ENCODE results near the gene ANKRD61. TPM values are rescaled to one million over a fixed set of nuclear protein-coding genes. Genes with fewer than 3 reads are reported as not detected.

The ANKRD61 gene
- total and polyA plus RNA-seq, 4 donors = not detected

DNA sequence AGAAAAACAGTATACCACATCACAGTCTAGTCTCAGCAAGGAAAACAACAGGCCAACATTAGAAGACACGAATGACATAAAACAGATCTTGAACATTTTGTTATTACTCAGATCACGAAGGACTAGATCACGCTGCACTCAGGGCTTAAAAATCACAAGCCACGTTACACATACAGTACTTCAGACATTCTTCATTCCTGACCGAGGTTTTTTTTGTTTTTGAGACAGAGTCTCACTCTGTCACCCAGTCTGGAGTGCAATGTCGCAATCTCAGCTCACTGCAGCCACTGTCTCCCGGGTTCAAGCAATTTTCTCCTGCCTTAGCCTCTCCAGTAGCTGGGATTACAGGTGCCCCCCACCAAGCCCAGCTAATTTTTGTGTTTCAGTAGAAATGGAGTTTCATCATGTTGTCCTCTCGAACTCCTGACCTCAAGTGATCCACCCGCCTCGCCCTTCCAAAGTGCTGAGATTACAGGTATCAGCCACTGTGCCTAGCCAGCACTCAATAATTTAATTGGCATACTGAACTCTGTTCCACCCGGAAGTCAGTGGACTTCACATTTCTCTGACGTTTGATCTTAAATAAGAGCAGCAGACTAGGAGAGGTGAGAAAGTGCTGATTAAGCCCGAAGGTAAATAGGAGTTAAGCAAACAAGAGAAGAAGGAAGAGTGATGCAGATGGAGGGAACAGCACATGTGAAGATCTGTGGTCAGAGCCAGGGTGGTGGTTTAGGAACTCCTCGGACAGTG, 18.6 kb upstream of the ANKRD61 start:
- DNase-seq (no peak), ATAC-seq (ENCODE audit: low FRiP score) (no peak)
- H3K9me3 ChIP-seq (ENCODE audit: control insufficient read depth, low read length) = no peaks in the 10 kb centered on the region
- intact Hi-C loops (cut with DNase I) = no loop called here
- no peaks in the 10 kb centered on the region for H3K4me1 ChIP-seq (ENCODE audit: control insufficient read depth in 1 of 2, insufficient read depth in 2 of 2, low read length in 2 of 2)
- H3K4me3 ChIP-seq (ENCODE audit: low read length in 2 of 2) = no peak overlapping the region
- WGBS, 2 donors = 76 to 78% methylated on average over 14 of the region's 14 CpGs
- H3K27me3 ChIP-seq (ENCODE audit: control insufficient read depth in 1 of 2, insufficient read depth in 2 of 2, low read length in 1 of 2) = no peaks in the 10 kb centered on the region
- H3K36me3 ChIP-seq (ENCODE audit: control insufficient read depth in 1 of 2, insufficient read depth in 2 of 2, low read length in 1 of 2) = peaks cover 0 to under 1% of the 10 kb centered on the region in 2 donors
- H3K27ac ChIP-seq (ENCODE audit: low read depth in 1 of 2, low read length in 2 of 2) = no peak overlapping the region

DNA sequence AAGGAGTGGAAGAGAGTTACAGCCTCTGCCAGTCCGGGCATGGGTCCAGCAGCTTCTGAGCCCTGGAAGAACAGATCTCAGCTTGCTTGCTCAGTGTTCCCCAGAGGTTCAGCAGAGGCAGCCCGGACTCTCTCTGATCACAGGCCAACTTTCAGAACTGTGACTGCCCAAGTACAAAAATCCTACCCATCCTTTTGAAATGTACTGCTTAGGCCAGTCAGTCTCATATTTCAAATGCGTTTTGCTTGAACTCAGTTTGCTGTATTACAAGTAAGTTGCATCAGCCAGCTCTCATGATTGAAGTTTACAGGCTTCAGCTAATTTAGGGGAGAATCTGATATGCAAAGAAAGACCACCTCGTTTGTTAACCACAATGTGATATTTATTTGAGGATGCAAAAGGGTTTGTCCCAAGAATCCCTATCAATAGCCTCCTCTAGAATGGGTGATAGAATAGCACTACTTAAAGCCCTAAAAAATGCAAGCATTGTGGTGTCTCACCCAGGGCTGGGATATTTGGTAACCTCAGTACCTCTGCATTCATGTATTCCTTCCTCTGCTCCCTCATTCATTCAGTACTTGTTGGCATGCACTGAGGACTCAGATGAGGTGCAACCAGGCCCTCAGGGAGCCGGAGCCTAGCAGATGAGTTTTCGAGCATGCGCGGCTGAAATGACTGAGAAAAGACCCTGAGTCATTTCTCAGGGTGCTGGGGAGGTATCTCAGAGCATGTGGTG, 15.1 kb upstream of the ANKRD61 start:
- no peak overlapping the region for H3K27ac ChIP-seq (ENCODE audit: low read depth in 1 of 2, low read length in 2 of 2)
- no peaks in the 10 kb centered on the region for H3K4me1 ChIP-seq (ENCODE audit: control insufficient read depth in 1 of 2, insufficient read depth in 2 of 2, low read length in 2 of 2)
- DNase-seq (peak; percentile 62 to 81), ATAC-seq (ENCODE audit: low FRiP score) (peak; percentile 36)
- H3K9me3 ChIP-seq (ENCODE audit: control insufficient read depth, low read length) = no peaks in the 10 kb centered on the region
- 60 to 63% methylated on average over 8 of the region's 8 CpGs for WGBS, 2 donors
- H3K36me3 ChIP-seq (ENCODE audit: control insufficient read depth in 1 of 2, insufficient read depth in 2 of 2, low read length in 1 of 2) = peaks cover 0 to 5% of the 10 kb centered on the region in 2 donors
- intact Hi-C loops (cut with DNase I) = no loop called here
- H3K27me3 ChIP-seq (ENCODE audit: control insufficient read depth in 1 of 2, insufficient read depth in 2 of 2, low read length in 1 of 2) = no peaks in the 10 kb centered on the region
- H3K4me3 ChIP-seq (ENCODE audit: low read length in 2 of 2) = no peak overlapping the region

DNA sequence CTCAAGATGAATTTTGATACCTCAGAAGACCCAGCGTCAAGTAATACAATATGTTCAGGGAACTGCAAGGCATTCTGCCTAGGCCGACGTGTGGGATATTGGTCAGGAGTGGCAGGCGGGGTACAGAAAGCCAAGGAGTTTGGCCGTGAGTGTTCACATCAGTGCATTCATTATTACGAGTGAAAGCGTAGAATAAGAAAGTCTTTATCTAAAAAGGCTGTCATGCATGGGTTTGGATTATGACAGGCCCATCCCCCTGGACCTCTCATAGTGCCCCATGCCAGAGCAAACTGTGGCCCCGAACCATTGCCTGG, 14.6 kb upstream of the ANKRD61 start:
- Histone ChIP-seq H3K4me1 (ENCODE audit: control insufficient read depth in 1 of 2, insufficient read depth in 2 of 2, low read length in 2 of 2) (no peaks in the 10 kb centered on the region), H3K27ac (ENCODE audit: low read depth in 1 of 2, low read length in 2 of 2) (no peak overlapping the region), H3K4me3 (ENCODE audit: low read length in 2 of 2) (no peak overlapping the region), H3K9me3 (ENCODE audit: control insufficient read depth, low read length) (no peaks in the 10 kb centered on the region), H3K27me3 (ENCODE audit: control insufficient read depth in 1 of 2, insufficient read depth in 2 of 2, low read length in 1 of 2) (no peaks in the 10 kb centered on the region), H3K36me3 (ENCODE audit: control insufficient read depth in 1 of 2, insufficient read depth in 2 of 2, low read length in 1 of 2) (peaks cover 0 to 5% of the 10 kb centered on the region in 2 donors)
- WGBS, 2 donors = 91 to 93% methylated on average over 8 of the region's 8 CpGs
- ATAC-seq (ENCODE audit: low FRiP score) = no peak
- DNase-seq = no peak
- intact Hi-C loops (cut with DNase I) = no loop called here

DNA sequence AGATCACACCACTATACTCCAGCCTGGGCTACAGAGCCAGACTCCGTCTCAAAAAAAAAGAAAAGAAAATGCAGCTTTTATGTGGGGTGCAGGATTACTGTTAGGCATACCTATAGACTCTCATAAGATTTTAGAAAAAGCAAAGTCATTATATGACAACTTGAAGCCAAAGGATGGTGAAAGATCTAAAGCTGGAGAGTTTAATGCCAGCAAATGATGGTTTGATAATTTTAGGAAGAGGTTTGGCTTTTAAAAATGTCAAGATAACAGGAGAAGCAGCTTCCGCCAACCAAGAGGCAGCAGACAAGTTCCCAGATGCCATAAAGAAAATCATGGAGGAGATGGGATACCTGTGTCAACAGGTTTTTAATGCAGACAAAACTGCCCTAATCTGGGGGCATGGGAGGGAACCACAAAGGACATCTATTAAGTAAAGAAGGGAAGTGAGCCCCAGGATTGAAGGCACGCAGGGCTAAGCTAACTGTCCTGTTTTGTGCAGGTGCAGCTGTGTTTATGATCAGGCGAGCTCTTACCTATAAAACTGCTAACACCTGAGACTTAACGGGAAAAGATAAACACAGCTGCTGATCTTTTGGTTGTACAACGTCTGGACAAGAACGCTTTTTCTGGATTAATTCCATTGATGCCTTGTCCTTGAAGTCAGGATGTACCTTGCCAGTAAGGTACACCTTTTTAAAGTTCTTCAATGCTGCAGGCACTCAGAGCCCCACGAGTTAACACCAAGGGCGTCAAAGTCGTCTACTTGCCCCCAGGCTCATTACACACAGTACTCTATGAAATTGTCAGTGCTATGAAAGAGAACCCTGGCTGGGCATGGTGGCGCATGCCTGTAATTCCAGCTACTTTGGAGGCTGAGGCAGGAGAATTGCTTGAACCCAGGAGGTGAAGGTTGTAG, 10.5 kb upstream of the ANKRD61 start:
- intact Hi-C loops (cut with DNase I) = no loop called here
- 81 to 84% methylated on average over 11 of the region's 11 CpGs for WGBS, 2 donors
- Histone ChIP-seq H3K27me3 (ENCODE audit: control insufficient read depth in 1 of 2, insufficient read depth in 2 of 2, low read length in 1 of 2) (no peaks in the 10 kb centered on the region), H3K36me3 (ENCODE audit: control insufficient read depth in 1 of 2, insufficient read depth in 2 of 2, low read length in 1 of 2) (peaks cover 8 to 10% of the 10 kb centered on the region in 2 donors), H3K27ac (ENCODE audit: low read depth in 1 of 2, low read length in 2 of 2) (no peak overlapping the region), H3K9me3 (ENCODE audit: control insufficient read depth, low read length) (no peaks in the 10 kb centered on the region), H3K4me3 (ENCODE audit: low read length in 2 of 2) (no peak overlapping the region), H3K4me1 (ENCODE audit: control insufficient read depth in 1 of 2, insufficient read depth in 2 of 2, low read length in 2 of 2) (no peaks in the 10 kb centered on the region)
- no peak for DNase-seq
- ATAC-seq (ENCODE audit: low FRiP score) = no peak

DNA sequence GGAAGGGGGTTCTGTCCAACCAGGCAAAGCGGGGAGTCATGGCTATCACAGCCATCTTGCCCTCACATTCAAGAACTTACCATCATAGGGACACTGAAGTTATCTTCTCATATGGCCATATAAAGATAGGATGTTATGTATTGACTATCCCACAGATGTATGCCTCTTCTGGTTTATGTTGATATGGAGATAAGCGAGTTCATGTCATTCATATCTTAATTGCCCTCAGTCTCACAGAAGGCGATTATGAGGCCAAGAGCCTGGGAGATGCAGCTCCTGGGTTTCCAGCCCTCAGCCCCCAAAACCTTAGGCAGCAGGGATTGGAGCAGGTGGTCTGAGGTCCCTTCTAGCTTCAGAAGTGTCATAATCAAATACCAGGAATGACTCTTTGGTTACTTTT, 8.5 kb upstream of the ANKRD61 start:
- intact Hi-C loops (cut with DNase I) = no loop called here
- Histone ChIP-seq H3K36me3 (ENCODE audit: control insufficient read depth in 1 of 2, insufficient read depth in 2 of 2, low read length in 1 of 2) (peaks cover 10 to 11% of the 10 kb centered on the region in 2 donors), H3K27me3 (ENCODE audit: control insufficient read depth in 1 of 2, insufficient read depth in 2 of 2, low read length in 1 of 2) (no peaks in the 10 kb centered on the region), H3K4me1 (ENCODE audit: control insufficient read depth in 1 of 2, insufficient read depth in 2 of 2, low read length in 2 of 2) (no peaks in the 10 kb centered on the region), H3K9me3 (ENCODE audit: control insufficient read depth, low read length) (no peaks in the 10 kb centered on the region), H3K4me3 (ENCODE audit: low read length in 2 of 2) (no peak overlapping the region), H3K27ac (ENCODE audit: low read depth in 1 of 2, low read length in 2 of 2) (no peak overlapping the region)
- DNase-seq (no peak), ATAC-seq (ENCODE audit: low FRiP score) (no peak)
- 91 to 95% methylated on average over 3 of the region's 3 CpGs for WGBS, 2 donors

DNA sequence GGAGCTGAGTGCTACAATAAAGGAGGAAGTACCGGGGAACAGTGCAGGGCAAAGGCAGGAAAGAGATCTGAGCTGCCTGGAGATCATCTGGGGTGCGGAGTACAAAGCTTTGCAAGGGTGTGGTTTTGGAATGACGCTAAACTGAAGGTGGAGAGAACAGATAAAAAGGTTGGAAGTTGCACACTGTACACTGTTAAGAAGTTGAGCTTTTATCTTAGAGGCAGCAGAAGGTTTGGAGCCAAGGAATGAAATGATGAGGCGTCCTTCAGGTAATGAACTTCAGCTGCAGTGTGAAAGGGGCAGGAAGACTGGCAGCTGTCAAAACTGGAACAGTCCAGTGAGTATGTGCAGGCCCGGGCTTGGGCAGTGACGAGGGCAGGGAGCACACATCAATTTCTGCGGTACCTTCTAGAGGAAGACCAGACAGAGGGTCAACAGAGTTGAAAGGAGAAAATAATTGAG, 7.2 kb upstream of the ANKRD61 start:
- no peaks in the 10 kb centered on the region for H3K4me1 ChIP-seq (ENCODE audit: control insufficient read depth in 1 of 2, insufficient read depth in 2 of 2, low read length in 2 of 2)
- no peaks in the 10 kb centered on the region for H3K9me3 ChIP-seq (ENCODE audit: control insufficient read depth, low read length)
- intact Hi-C loops (cut with DNase I) = no loop called here
- H3K36me3 ChIP-seq (ENCODE audit: control insufficient read depth in 1 of 2, insufficient read depth in 2 of 2, low read length in 1 of 2) = peaks cover 10% of the 10 kb centered on the region in 2 donors
- no peak overlapping the region for H3K27ac ChIP-seq (ENCODE audit: low read depth in 1 of 2, low read length in 2 of 2)
- no peaks in the 10 kb centered on the region for H3K27me3 ChIP-seq (ENCODE audit: control insufficient read depth in 1 of 2, insufficient read depth in 2 of 2, low read length in 1 of 2)
- DNase-seq = no peak
- ATAC-seq (ENCODE audit: low FRiP score) = no peak
- no peak overlapping the region for H3K4me3 ChIP-seq (ENCODE audit: low read length in 2 of 2)
- 92 to 96% methylated on average over 7 of the region's 7 CpGs for WGBS, 2 donors

DNA sequence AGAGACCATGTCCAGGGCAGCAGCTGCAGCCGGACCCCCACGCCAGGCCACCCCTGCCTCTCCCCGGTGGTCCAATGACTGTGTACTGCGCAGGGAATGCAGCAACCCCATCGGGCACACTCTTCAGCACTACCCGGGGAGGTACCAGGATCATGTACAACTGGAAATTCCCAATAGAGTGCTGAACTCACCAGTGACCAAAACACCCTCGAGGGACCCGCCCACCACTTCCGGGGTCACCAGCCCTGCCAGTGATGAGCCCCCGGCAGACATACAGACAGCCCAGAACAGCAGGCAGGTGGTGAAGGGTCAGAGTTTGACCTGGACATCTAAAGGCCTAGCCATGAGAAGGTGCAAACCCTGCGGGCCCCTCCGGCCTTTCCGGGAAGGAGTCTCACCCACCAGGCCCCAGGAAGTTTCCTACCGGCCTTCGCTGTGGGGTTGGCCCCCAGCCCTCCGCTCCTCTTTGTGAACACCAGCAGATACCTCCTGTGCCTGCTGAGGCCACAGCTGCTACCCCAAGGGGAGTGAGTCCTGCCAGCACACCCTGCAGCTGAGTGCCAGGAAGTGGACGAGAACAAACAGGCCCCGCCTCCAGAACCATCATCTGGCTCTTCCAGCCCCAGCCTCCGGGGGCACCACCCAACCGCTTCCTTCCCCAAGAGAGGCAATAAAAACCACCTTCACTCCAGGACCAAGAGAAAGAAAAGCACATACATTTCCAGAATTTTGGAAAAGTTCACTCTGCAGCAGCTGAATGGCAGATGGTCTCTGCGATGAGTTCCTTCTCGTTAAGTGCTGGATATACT, 5.0 kb upstream of the ANKRD61 start:
- DNase-seq (peak; percentile 77 to 86), ATAC-seq (ENCODE audit: low FRiP score) (peak; percentile 72)
- no peak overlapping the region for H3K27ac ChIP-seq (ENCODE audit: low read depth in 1 of 2, low read length in 2 of 2)
- H3K36me3 ChIP-seq (ENCODE audit: control insufficient read depth in 1 of 2, insufficient read depth in 2 of 2, low read length in 1 of 2) = peaks cover 8 to 10% of the 10 kb centered on the region in 2 donors
- H3K4me1 ChIP-seq (ENCODE audit: control insufficient read depth in 1 of 2, insufficient read depth in 2 of 2, low read length in 2 of 2) = no peaks in the 10 kb centered on the region
- no peak overlapping the region for H3K4me3 ChIP-seq (ENCODE audit: low read length in 2 of 2)
- 85 to 87% methylated on average over 22 of the region's 22 CpGs for WGBS, 2 donors
- H3K9me3 ChIP-seq (ENCODE audit: control insufficient read depth, low read length) = no peaks in the 10 kb centered on the region
- no peaks in the 10 kb centered on the region for H3K27me3 ChIP-seq (ENCODE audit: control insufficient read depth in 1 of 2, insufficient read depth in 2 of 2, low read length in 1 of 2)
- intact Hi-C loops (cut with DNase I) = no loop called here

DNA sequence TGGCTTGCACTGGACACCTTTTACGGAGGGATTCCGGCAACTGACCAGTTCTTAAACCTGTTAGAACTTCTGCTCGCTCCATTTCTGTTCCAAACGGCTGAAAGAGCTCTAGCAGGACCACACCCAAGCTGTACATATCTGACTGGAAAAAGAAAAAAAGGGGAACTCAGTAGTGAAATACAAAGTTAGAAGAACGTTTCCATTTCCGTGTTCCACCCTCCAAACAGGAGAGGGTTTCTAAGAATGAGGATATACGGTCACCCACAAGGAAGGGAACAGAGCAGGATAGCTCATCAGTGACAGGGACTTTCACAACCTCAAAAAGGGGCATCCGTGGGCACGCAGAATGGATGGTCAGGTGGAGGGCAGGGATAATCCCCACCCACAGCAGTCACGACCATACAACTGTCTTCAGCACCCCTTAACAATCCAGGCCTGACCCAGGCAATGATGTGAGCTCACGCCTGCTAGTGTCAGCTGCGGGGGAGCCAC, 4.3 kb upstream of the ANKRD61 start:
- H3K4me3 ChIP-seq (ENCODE audit: low read length in 2 of 2) = no peak overlapping the region
- WGBS, 2 donors = 84 to 85% methylated on average over 12 of the region's 12 CpGs

More for the DNA sequence above, 4.3 kb upstream of the ANKRD61 start:
- ATAC-seq (ENCODE audit: low FRiP score) (no peak), DNase-seq (no peak)
- Histone ChIP-seq H3K36me3 (ENCODE audit: control insufficient read depth in 1 of 2, insufficient read depth in 2 of 2, low read length in 1 of 2) (peaks cover 8 to 10% of the 10 kb centered on the region in 2 donors), H3K27me3 (ENCODE audit: control insufficient read depth in 1 of 2, insufficient read depth in 2 of 2, low read length in 1 of 2) (no peaks in the 10 kb centered on the region), H3K27ac (ENCODE audit: low read depth in 1 of 2, low read length in 2 of 2) (no peak overlapping the region), H3K4me1 (ENCODE audit: control insufficient read depth in 1 of 2, insufficient read depth in 2 of 2, low read length in 2 of 2) (no peaks in the 10 kb centered on the region), H3K9me3 (ENCODE audit: control insufficient read depth, low read length) (no peaks in the 10 kb centered on the region)
- intact Hi-C loops (cut with DNase I) = no loop called here

Data from aorta (tissue), 5 donors.